K562 (cell line): ENCODE data around the gene ABHD16A. TPM values are rescaled to one million over a fixed set of nuclear protein-coding genes. Genes with fewer than 3 reads are reported as not detected.
A peak's percentile ranks its signal among the peaks of the same experiment; 100 is the strongest.

Source experiments
- BRD4 ChIP-seq: fragments of 200-600 bp; sonication (generic); IDR thresholded peaks from 2 replicates; pipeline ENCODE4 v1.6.1; 2017; ENCODE audit warnings: inconsistent platforms
- CBX8 ChIP-seq: fragments of 200-600 bp; sonication (generic); IDR thresholded peaks from 2 replicates; pipeline ENCODE4 v1.6.1; 2012; ENCODE audit warnings: borderline replicate concordance, mixed run types, low read depth, mild to moderate bottlenecking, moderate library complexity, mixed read lengths, low read length, control low read depth, inconsistent platforms; ENCODE audit not compliant: poor library complexity, severe bottlenecking; ENCODE audit errors: extremely low read depth
- CUX1 ChIP-seq: fragments of 200-800 bp; sonication (Bioruptor generic); IDR thresholded peaks from 2 replicates; pipeline ENCODE4 v1.6.1; 2016; ENCODE audit warnings: missing genetic modification characterization, missing compliant biosample characterization
- CXXC5 ChIP-seq: fragments of 250-450 bp; sonication (Bioruptor Pico); IDR thresholded peaks from 2 replicates; pipeline ENCODE4 v1.8.0; 2022; ENCODE audit warnings: inconsistent platforms, mild to moderate bottlenecking, moderate library complexity
- DACH1 ChIP-seq: fragments of 450-650 bp; IDR thresholded peaks from 2 replicates; pipeline ENCODE4 v1.6.1; 2018; ENCODE audit not compliant: partially characterized antibody
- HDAC2 ChIP-seq: fragments of 450-650 bp; IDR thresholded peaks from 2 replicates; pipeline ENCODE4 v1.6.1; 2016; ENCODE audit warnings: mild to moderate bottlenecking
- MAZ ChIP-seq, 2 experiments: fragments of 450-650 bp in 1 of 2; sonication (generic) in 1 of 2; formaldehyde crosslinking; IDR thresholded peaks in 1 of 2; conservative IDR thresholded peaks in 1 of 2; 2 replicates each; pipeline versions ENCODE4 v1.4.0 to v1.5.0; 2020; ENCODE audit warnings: mild to moderate bottlenecking in 1 of 2, missing genetic modification reagents in 1 of 2
- MEIS2 ChIP-seq: fragments of 450-650 bp; IDR thresholded peaks from 2 replicates; pipeline ENCODE4 v1.6.1; 2014; ENCODE audit warnings: mild to moderate bottlenecking; ENCODE audit not compliant: partially characterized antibody
- MTF1 ChIP-seq: fragments of 250-450 bp; sonication (Bioruptor Pico); IDR thresholded peaks from 2 replicates; pipeline ENCODE4 v1.9.0; 2021; ENCODE audit warnings: moderate library complexity, mild to moderate bottlenecking, inconsistent platforms, borderline replicate concordance
- NR4A1 ChIP-seq, 2 experiments: fragments of 250-450 bp in 1 of 2; fragments of 450-650 bp in 1 of 2; sonication (Bioruptor Pico) in 1 of 2; IDR thresholded peaks; 2 replicates each; pipeline versions ENCODE4 v1.4.0 to v1.6.1; 2016 to 2020; ENCODE audit warnings: mild to moderate bottlenecking in 2 of 2, missing compliant biosample characterization in 1 of 2, missing genetic modification characterization in 1 of 2, moderate library complexity in 1 of 2
- PHTF2 ChIP-seq: fragments of 250-450 bp; sonication (Bioruptor Pico); IDR thresholded peaks from 2 replicates; pipeline ENCODE4 v1.5.0; 2021; ENCODE audit warnings: mild to moderate bottlenecking
- POLR2AphosphoS2 ChIP-seq: IDR thresholded peaks from 2 replicates; pipeline ENCODE4 v1.6.1; 2012; ENCODE audit warnings: low read length, improper control_type of control experiment
- POLR2B ChIP-seq: fragments of 450-650 bp; IDR thresholded peaks from 2 replicates; pipeline ENCODE4 v1.6.1; 2018; ENCODE audit warnings: low read depth; ENCODE audit not compliant: partially characterized antibody
- POLR2G ChIP-seq: fragments of 200-400 bp; formaldehyde crosslinking; IDR thresholded peaks from 2 replicates; pipeline ENCODE4 v1.6.1; 2017; ENCODE audit warnings: low read depth, mild to moderate bottlenecking, antibody characterized with exemption, low read length, moderate library complexity
- PYGO2 ChIP-seq: fragments of 450-650 bp; IDR thresholded peaks from 2 replicates; pipeline ENCODE4 v1.6.1; 2016; ENCODE audit warnings: mild to moderate bottlenecking, missing genetic modification characterization, moderate library complexity, missing compliant biosample characterization
- SLC30A9 ChIP-seq: fragments of 250-450 bp; sonication (Bioruptor Pico); IDR thresholded peaks from 2 replicates; pipeline ENCODE4 v1.8.0; 2022; ENCODE audit warnings: mild to moderate bottlenecking, moderate library complexity
- TBP ChIP-seq: optimal IDR thresholded peaks from 2 replicates; pipeline ENCODE3; 2011; ENCODE audit warnings: low read depth, low read length, improper control_type of control experiment
- TEAD2 ChIP-seq: fragments of 450-650 bp; IDR thresholded peaks from 2 replicates; pipeline ENCODE4 v1.6.1; 2016; ENCODE audit warnings: missing genetic modification characterization, control low read depth, missing compliant biosample characterization
- ZNF124 ChIP-seq: sonication (generic); formaldehyde crosslinking; IDR thresholded peaks from 2 replicates; pipeline ENCODE4 v1.8.1; 2022; ENCODE audit warnings: missing genetic modification reagents
- ZNF134 ChIP-seq: fragments of 250-450 bp; sonication (Bioruptor Pico); conservative IDR thresholded peaks from 2 replicates; pipeline ENCODE4 v1.4.0; 2020
- ZNF436 ChIP-seq: fragments of 250-450, 450-650 bp; sonication (Bioruptor Pico); formaldehyde crosslinking; IDR thresholded peaks from 2 replicates; pipeline ENCODE4 v1.7.0; 2020; ENCODE audit warnings: mild to moderate bottlenecking
- ZNF57 ChIP-seq: fragments of 450-650 bp; formaldehyde crosslinking; IDR thresholded peaks from 2 replicates; pipeline ENCODE4 v1.4.0; 2020; ENCODE audit warnings: mild to moderate bottlenecking, moderate library complexity
- polyA plus RNA-seq, 8 experiments: library from polyadenylated mRNA; depleted of rRNA in 4 of 8; stranded (reverse) in 5 of 8; unstranded in 3 of 8; fragments of >200 nt; fragmentation: Nextera tagmentation in 2 of 8; fragmentation: Illumina TruSeq in 1 of 8; extraction: Ambion mirVana in 2 of 8; extraction: Trizol in 1 of 8; gene quantifications; 2 replicates each; pipeline versions ENCODE4 v1.2.1 to v1.2.3, GENCODE V29; 2011 to 2014; ENCODE audit warnings: inconsistent platforms in 1 of 8, missing spikeins in 1 of 8
- total RNA-seq, 7 experiments: library from RNA; depleted of rRNA in 6 of 7; stranded (reverse); fragments of >200 nt in 6 of 7; fragmentation: Illumina TruSeq in 2 of 7; extraction: Trizol in 2 of 7; gene quantifications; 2 replicates each; pipeline versions ENCODE4 v1.2.1 to v1.2.3, GENCODE V29; 2011 to 2021; ENCODE audit warnings: low replicate concordance in 1 of 7

The ABHD16A gene
- total and polyA plus RNA-seq, 9 of the 15 experiments (the other 6 are each of a cell fraction or from before 2014, with no cell fraction given) = 25.8 to 120 (median 81.6) TPM

GRCh38 chr6:31737991-31738979, 35.2 kb upstream of the ABHD16A start (continued):
- no peak for TF ChIP-seq CBX8
- no peak for TF ChIP-seq ZNF124 (CRISPR knock-in tag)
- TF ChIP-seq MAZ (CRISPR knock-in tag; conservative IDR thresholded peaks at IDR 0.05 in 1 of 2, IDR thresholded peaks at IDR 0.05 in 1 of 2) = peak; percentile 64 to 91
- TF ChIP-seq TEAD2 (tag) = 0 out of 2 replicates have a peak, but pooled peaks have one; percentile 15
- TF ChIP-seq POLR2B = peak; percentile 94
- TF ChIP-seq TBP = peak; percentile 93
- TF ChIP-seq CUX1 = no peak
- peak; percentile 99 for TF ChIP-seq BRD4
- no peak for TF ChIP-seq SLC30A9 (CRISPR knock-in tag)
- peak; percentile 90; the same call in 1 of the 2 replicates for TF ChIP-seq POLR2AphosphoS2
- peak; percentile 84 for TF ChIP-seq HDAC2
- no peak for TF ChIP-seq PHTF2 (CRISPR knock-in tag)
- TF ChIP-seq CXXC5 (CRISPR knock-in tag) = peak; percentile 41
- peak; percentile 39 for TF ChIP-seq ZNF134 (CRISPR knock-in tag)
- 0 out of 2 replicates have a peak, but pooled peaks have one; percentile 67 for TF ChIP-seq PYGO2 (tag)
- 0 out of 2 replicates have a peak, but pooled peaks have one; percentile 53 for TF ChIP-seq MTF1 (CRISPR knock-in tag)
- no peak for TF ChIP-seq DACH1
- peak; percentile 39; the same call in 1 of the 2 replicates for TF ChIP-seq POLR2G
- TF ChIP-seq ZNF436 (CRISPR knock-in tag) = peak; percentile 38; the same call in 1 of the 2 replicates
- TF ChIP-seq ZNF57 = peak; percentile 63
- TF ChIP-seq MEIS2 = no peak
- 0 out of 2 replicates have a peak, but pooled peaks have one; percentile 17 for TF ChIP-seq NR4A1 (CRISPR knock-in tag; IDR thresholded peaks at IDR 0.05)
- peak; percentile 74; the same call in 1 of the 2 replicates for TF ChIP-seq NR4A1 (tag; IDR thresholded peaks at IDR 0.05)
